ENCODE measurements around the gene DAAM2.

Gene DAAM2

DNA sequence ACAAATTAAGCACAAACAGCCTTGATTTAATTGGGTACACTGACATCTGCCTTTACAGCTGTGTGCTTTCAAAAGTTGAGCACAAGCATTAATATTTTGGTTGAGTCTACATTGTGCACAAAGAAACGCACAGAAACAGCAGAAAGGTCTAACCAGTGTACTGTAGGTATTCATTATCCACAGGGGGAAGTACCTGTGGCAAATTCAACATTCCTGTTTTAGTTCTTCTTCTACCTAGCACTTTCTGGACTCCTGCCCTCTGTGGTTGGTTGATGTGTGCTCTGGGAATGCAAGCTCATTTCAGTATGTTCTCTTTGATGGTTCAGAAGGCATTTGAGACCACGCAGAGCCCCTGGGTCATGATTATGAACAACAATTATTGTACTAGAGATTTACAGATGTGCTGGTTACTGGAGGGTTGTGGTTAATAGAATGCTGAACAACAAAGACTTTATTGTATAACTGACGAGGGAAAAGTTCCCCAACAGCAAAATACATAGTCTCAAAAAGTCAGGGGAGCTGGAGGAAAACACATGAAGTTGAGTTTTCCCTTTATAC lies 26.6 kb upstream of the DAAM2 start:
- no peak for TF ChIP-seq Cebpa-rat (IDR thresholded peaks at IDR 0.05)
- Histone ChIP-seq H3K27me3 (no peaks in the 10 kb centered on the region), H3K4me3 (no peak overlapping the region), H3K27ac (no peak overlapping the region), H3K4me2 (no peak overlapping the region), H3K9me3 (no peaks in the 10 kb centered on the region), H3K9ac (no peak overlapping the region), H3K4me1 (no peaks in the 10 kb centered on the region), H4K20me1 (no peaks in the 10 kb centered on the region), H3K36me3 (no peaks in the 10 kb centered on the region)

DNA sequence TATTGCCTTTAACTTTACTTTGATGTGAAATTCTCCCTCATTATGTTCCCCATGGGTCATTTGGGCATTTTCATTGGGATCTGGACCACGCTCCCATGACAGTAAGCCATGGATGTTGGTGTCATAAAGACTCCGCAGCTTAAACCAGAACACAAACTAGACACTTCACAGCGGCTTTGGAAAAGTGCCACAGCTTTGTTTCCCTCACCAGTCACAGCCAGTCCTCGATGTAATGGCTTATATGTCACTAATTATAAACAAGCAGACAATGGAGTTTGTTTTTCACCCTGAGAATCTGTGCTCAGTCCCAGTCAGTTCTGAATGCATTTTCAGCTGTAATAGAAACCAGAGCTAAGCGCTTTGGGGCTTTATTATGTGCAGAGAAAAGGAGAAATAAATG lies 23.2 kb upstream of the DAAM2 start:
- no peaks in the 10 kb centered on the region for H3K9me3 ChIP-seq
- H3K4me2 ChIP-seq = no peak overlapping the region
- no peaks in the 10 kb centered on the region for H3K4me1 ChIP-seq
- no peak overlapping the region for H3K27ac ChIP-seq
- no peak overlapping the region for H3K9ac ChIP-seq
- no peak overlapping the region for H3K4me3 ChIP-seq
- no peaks in the 10 kb centered on the region for H3K27me3 ChIP-seq
- no peak for TF ChIP-seq Cebpa-rat (IDR thresholded peaks at IDR 0.05)
- no peaks in the 10 kb centered on the region for H3K36me3 ChIP-seq
- no peaks in the 10 kb centered on the region for H4K20me1 ChIP-seq

- Histone ChIP-seq H4K20me1 (no peaks in the 10 kb centered on the region), H3K27ac (no peak overlapping the region), H3K4me3 (no peak overlapping the region), H3K27me3 (no peaks in the 10 kb centered on the region), H3K4me1 (no peaks in the 10 kb centered on the region), H3K36me3 (no peaks in the 10 kb centered on the region), H3K4me2 (no peak overlapping the region), H3K9ac (no peak overlapping the region), H3K9me3 (no peaks in the 10 kb centered on the region)
- TF ChIP-seq Cebpa-rat (IDR thresholded peaks at IDR 0.05) = no peak
Measured at GRCh38 chr6:39770446-39770845, 21.7 kb upstream of the DAAM2 start.

- Histone ChIP-seq H3K4me1 (no peaks in the 10 kb centered on the region), H4K20me1 (no peaks in the 10 kb centered on the region), H3K9me3 (no peaks in the 10 kb centered on the region), H3K4me2 (no peak overlapping the region), H3K36me3 (no peaks in the 10 kb centered on the region), H3K9ac (no peak overlapping the region), H3K27ac (no peak overlapping the region), H3K4me3 (no peak overlapping the region), H3K27me3 (no peaks in the 10 kb centered on the region)
- no peak for TF ChIP-seq Cebpa-rat (IDR thresholded peaks at IDR 0.05)
Measured at GRCh38 chr6:39772559-39773273, 19.5 kb upstream of the DAAM2 start.

GRCh38 chr6:39773782-39774181 lies 18.4 kb upstream of the DAAM2 start:
- Histone ChIP-seq H3K4me2 (no peak overlapping the region), H3K36me3 (no peaks in the 10 kb centered on the region), H3K9me3 (no peaks in the 10 kb centered on the region), H3K9ac (no peak overlapping the region), H3K4me3 (no peak overlapping the region), H4K20me1 (no peaks in the 10 kb centered on the region), H3K4me1 (no peaks in the 10 kb centered on the region), H3K27ac (no peak overlapping the region), H3K27me3 (no peaks in the 10 kb centered on the region)
- no peak for TF ChIP-seq Cebpa-rat (IDR thresholded peaks at IDR 0.05)

- no peaks in the 10 kb centered on the region for H3K9me3 ChIP-seq
- H3K27me3 ChIP-seq = no peaks in the 10 kb centered on the region
Measured at GRCh38 chr6:39776581-39776980, 15.6 kb upstream of the DAAM2 start.

GRCh38 chr6:39777218-39777617 lies 15.0 kb upstream of the DAAM2 start:
- no peak overlapping the region for H3K4me3 ChIP-seq
- no peak overlapping the region for H3K27ac ChIP-seq
- H3K27me3 ChIP-seq = no peaks in the 10 kb centered on the region
- no peak for TF ChIP-seq Cebpa-rat (IDR thresholded peaks at IDR 0.05)
- no peak overlapping the region for H3K4me2 ChIP-seq
- H3K36me3 ChIP-seq = no peaks in the 10 kb centered on the region
- no peaks in the 10 kb centered on the region for H3K4me1 ChIP-seq
- no peaks in the 10 kb centered on the region for H3K9me3 ChIP-seq
- no peak overlapping the region for H3K9ac ChIP-seq
- H4K20me1 ChIP-seq = no peaks in the 10 kb centered on the region

More at GRCh38 chr6:39776581-39776980, 15.6 kb upstream of the DAAM2 start:
- no peaks in the 10 kb centered on the region for H3K36me3 ChIP-seq
- H3K4me3 ChIP-seq = no peak overlapping the region
- no peak for TF ChIP-seq Cebpa-rat (IDR thresholded peaks at IDR 0.05)
- no peaks in the 10 kb centered on the region for H4K20me1 ChIP-seq
- H3K9ac ChIP-seq = no peak overlapping the region
- H3K4me1 ChIP-seq = no peaks in the 10 kb centered on the region
- H3K27ac ChIP-seq = no peak overlapping the region
- no peak overlapping the region for H3K4me2 ChIP-seq

DNA sequence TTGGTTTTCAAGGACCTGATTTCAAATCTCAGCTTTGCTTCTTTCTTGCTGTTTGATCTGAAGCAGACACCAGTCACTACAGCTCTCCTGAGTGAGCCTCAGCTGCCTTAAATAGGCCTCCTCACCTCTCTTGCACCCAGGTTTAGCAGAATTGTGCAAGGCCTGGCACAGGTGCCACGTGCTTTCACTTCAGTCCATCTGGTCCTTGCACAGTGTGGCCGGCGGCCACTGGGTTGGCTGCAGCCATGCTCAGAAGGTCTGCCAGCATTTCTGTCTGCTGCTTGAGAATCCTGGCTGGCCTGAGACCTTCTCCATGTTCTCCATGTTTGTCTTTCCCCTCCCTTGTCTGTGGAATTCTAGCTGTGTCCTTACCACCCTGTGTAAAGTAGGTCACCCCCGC lies 14.5 kb upstream of the DAAM2 start:
- no peak for TF ChIP-seq Cebpa-rat (IDR thresholded peaks at IDR 0.05)
- Histone ChIP-seq H3K9ac (no peak overlapping the region), H3K27me3 (no peaks in the 10 kb centered on the region), H4K20me1 (no peaks in the 10 kb centered on the region), H3K4me2 (no peak overlapping the region), H3K27ac (no peak overlapping the region), H3K4me1 (no peaks in the 10 kb centered on the region), H3K4me3 (no peak overlapping the region), H3K36me3 (no peaks in the 10 kb centered on the region), H3K9me3 (no peaks in the 10 kb centered on the region)

DNA sequence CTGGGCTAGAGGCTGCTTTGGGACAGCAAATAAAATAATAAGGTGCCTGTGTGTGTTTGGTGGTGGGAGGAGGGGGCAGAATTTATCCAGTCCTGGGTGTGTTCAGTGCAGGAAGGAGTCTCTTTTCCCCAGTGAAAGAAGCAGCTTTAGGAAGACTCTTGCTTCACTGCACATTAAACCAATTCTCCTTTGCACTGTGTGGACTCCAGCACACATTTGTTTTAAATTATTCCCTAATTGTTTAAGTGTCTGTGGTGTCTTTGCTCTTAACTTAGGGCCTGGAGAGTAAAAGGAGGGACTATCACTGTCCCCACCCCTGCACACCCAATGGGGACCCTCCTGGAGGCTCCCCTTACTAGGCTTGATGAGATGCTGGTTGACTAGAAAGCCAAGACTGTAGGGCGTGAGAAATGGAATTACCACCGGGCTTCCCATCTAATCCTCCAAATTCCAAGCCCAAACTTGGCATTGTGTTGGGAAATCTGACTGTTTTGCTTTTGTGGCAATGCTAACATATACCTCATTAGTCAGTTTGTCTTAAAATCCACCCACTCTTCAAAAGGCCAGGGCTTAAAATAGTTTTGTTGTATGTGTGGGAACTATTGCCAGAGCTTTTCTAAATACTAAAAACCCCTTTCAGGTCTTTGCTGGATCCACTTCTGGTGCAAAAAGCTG lies 13.5 kb upstream of the DAAM2 start:
- H3K27me3 ChIP-seq = no peaks in the 10 kb centered on the region
- H4K20me1 ChIP-seq = no peaks in the 10 kb centered on the region
- H3K9ac ChIP-seq = no peak overlapping the region
- no peak for TF ChIP-seq Cebpa-rat (IDR thresholded peaks at IDR 0.05)
- H3K9me3 ChIP-seq = no peaks in the 10 kb centered on the region
- no peaks in the 10 kb centered on the region for H3K36me3 ChIP-seq
- no peak overlapping the region for H3K4me3 ChIP-seq
- no peaks in the 10 kb centered on the region for H3K4me1 ChIP-seq
- no peak overlapping the region for H3K4me2 ChIP-seq
- H3K27ac ChIP-seq = no peak overlapping the region

DNA sequence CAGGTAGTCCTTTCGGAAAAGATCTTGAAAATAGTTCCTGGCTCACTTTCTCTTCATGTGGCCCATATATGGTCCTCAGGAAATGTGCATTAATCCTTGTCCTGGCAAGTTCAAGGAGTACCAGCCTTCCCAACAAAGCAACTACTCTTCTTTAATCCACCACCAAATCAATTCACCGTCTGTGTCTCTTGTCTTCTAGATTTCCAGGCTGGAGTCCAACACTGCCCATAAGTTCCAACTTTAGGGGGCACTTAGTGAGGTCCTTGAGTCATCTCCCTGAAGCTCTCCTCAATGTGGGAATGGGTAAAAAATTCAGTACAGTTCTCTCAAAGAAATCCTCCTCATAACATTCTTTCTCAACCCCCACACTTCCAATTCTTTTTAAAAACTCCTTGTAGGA lies 6.9 kb upstream of the DAAM2 start:
- Histone ChIP-seq H3K9me3 (no peaks in the 10 kb centered on the region), H4K20me1 (no peaks in the 10 kb centered on the region), H3K9ac (no peak overlapping the region), H3K27ac (no peak overlapping the region), H3K36me3 (no peaks in the 10 kb centered on the region), H3K4me3 (no peak overlapping the region), H3K4me2 (no peak overlapping the region), H3K27me3 (peaks cover under 1% of the 10 kb centered on the region; the same call in 1 of the 2 replicates), H3K4me1 (no peaks in the 10 kb centered on the region)
- TF ChIP-seq Cebpa-rat (IDR thresholded peaks at IDR 0.05) = no peak
